K562 (cell line): ENCODE measurements around the gene CTNNBL1.

Experiments
- EZH2 ChIP-seq: IDR thresholded peaks from 2 replicates; pipeline ENCODE4 v1.6.1; 2012; ENCODE audit warnings: low read depth, mild to moderate bottlenecking, inconsistent platforms, low read length, borderline replicate concordance
- ILF3 ChIP-seq: fragments of 450-650 bp; IDR thresholded peaks from 2 replicates; pipeline ENCODE4 v1.6.1; 2018; ENCODE audit warnings: antibody characterized with exemption, mild to moderate bottlenecking, moderate library complexity, borderline replicate concordance
- NFE2 ChIP-seq: IDR thresholded peaks from 2 replicates; pipeline ENCODE4 v1.6.1; 2014; ENCODE audit warnings: antibody characterized with exemption, low read depth
- SMAD3 ChIP-seq: fragments of 450-650 bp; formaldehyde crosslinking; conservative IDR thresholded peaks from 2 replicates; pipeline ENCODE4 v1.4.0; 2020; ENCODE audit warnings: mild to moderate bottlenecking
- WHSC1 ChIP-seq: IDR thresholded peaks from one replicate; pipeline ENCODE4 v1.6.1; 2012; ENCODE audit warnings: low read length, control low read depth, inconsistent platforms
- ZNF239 ChIP-seq: fragments of 250-450 bp; sonication (Bioruptor Pico); IDR thresholded peaks from 2 replicates; pipeline ENCODE4 v1.4.0; 2020; ENCODE audit warnings: mild to moderate bottlenecking
- ZNF551 ChIP-seq: fragments of 250-450 bp; sonication (Bioruptor Pico); IDR thresholded peaks from 2 replicates; pipeline ENCODE4 v1.5.0; 2021; ENCODE audit warnings: mild to moderate bottlenecking, moderate library complexity
- ZNF695 ChIP-seq: fragments of 450-650 bp; formaldehyde crosslinking; IDR thresholded peaks from 2 replicates; pipeline ENCODE4 v1.4.0; 2020; ENCODE audit warnings: mild to moderate bottlenecking, moderate library complexity
- TF ChIP-seq, protein P1 (sequence below), 3 experiments: IDR thresholded peaks in 2 of 3; conservative IDR thresholded peaks in 1 of 3; 2 replicates each; pipeline ENCODE4 v1.5.1; 2011 to 2012; ENCODE audit warnings: low read length in 3 of 3, mild to moderate bottlenecking in 3 of 3, control low read depth in 2 of 3, improper control_type of control experiment in 1 of 3, inconsistent platforms in 1 of 3, low read depth in 1 of 3, mixed read lengths in 1 of 3, moderate library complexity in 1 of 3; ENCODE audit not compliant: insufficient read depth in 2 of 3
- TF ChIP-seq, protein P2 (sequence below), 2 experiments: fragments of 450-650 bp in 1 of 2; sonication (generic) in 1 of 2; formaldehyde crosslinking; conservative IDR thresholded peaks; 2 replicates each; pipeline versions ENCODE4 v1.4.0 to v1.8.1; 2020 to 2022; ENCODE audit warnings: mild to moderate bottlenecking in 1 of 2, missing genetic modification reagents in 1 of 2
- TF ChIP-seq, protein P3 (sequence below): fragments of 250-450 bp; sonication (Bioruptor Pico); IDR thresholded peaks from 2 replicates; pipeline ENCODE4 v1.8.0; 2021; ENCODE audit warnings: moderate library complexity, mild to moderate bottlenecking, inconsistent platforms
- TF ChIP-seq, protein P4 (sequence below): fragments of 250-450 bp; sonication (Bioruptor Pico); IDR thresholded peaks from 2 replicates; pipeline ENCODE4 v1.5.0; 2021; ENCODE audit warnings: mild to moderate bottlenecking, moderate library complexity
- TF ChIP-seq, protein P5 (sequence below): IDR thresholded peaks from 3 replicates; pipeline ENCODE4 v1.6.1; 2011; ENCODE audit warnings: borderline replicate concordance, mild to moderate bottlenecking, moderate library complexity; ENCODE audit not compliant: insufficient read length; ENCODE audit errors: extremely low read depth

DNA sequence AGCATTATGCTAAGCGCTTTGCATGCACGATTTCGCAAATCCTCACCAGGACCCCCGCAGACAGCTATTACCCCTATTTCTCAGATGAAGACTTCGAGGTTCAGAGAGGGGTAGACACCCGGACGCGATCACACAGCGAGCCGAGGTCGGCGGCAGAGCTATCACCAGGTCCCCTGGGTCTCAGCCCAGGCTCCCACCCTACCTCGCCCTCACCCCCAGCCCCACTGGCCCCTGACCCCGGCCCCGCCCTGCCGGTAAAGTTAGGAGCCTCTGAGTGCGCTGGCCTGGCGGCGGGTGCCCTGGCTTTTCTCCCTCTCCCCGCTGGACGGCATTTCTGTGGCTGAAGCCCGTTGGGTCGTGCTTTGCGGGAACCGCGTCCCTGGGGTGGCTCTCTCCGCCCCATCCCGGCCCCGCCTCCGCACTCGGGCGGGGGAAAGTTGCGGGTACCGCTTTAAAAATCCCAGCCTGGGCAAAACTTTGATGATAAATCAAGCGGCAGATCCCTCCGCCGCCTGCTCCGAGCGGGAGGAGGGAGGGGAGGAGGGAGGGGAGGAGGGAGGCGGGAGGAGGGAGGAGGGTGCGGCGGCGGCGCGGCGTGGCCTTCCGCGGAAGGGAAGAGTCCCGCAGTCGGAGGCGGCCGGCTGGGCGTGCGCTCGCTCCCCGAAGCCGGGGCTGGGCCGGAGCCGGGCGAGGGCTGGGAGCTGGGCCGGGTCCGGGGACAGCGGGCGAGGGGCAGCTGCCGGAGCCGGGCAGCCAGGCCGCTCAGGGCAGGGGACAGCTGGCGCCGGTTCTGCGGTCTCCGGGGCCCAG is 208.9 kb downstream of the CTNNBL1 start, which contains the start of gene VSTM2L:
- TF ChIP-seq, protein P1, sequence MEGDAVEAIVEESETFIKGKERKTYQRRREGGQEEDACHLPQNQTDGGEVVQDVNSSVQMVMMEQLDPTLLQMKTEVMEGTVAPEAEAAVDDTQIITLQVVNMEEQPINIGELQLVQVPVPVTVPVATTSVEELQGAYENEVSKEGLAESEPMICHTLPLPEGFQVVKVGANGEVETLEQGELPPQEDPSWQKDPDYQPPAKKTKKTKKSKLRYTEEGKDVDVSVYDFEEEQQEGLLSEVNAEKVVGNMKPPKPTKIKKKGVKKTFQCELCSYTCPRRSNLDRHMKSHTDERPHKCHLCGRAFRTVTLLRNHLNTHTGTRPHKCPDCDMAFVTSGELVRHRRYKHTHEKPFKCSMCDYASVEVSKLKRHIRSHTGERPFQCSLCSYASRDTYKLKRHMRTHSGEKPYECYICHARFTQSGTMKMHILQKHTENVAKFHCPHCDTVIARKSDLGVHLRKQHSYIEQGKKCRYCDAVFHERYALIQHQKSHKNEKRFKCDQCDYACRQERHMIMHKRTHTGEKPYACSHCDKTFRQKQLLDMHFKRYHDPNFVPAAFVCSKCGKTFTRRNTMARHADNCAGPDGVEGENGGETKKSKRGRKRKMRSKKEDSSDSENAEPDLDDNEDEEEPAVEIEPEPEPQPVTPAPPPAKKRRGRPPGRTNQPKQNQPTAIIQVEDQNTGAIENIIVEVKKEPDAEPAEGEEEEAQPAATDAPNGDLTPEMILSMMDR (IDR thresholded peaks at IDR 0.05 in 2 of 3, conservative IDR thresholded peaks at IDR 0.05 in 1 of 3; ENCODE audit: insufficient read depth in 2 of 3, low read depth in 1 of 3, low read length in 3 of 3): no peak
- TF ChIP-seq WHSC1 (no peak), NFE2 (no peak), SMAD3 (CRISPR knock-in tag) (no peak), ZNF695 (CRISPR knock-in tag) (no peak), ILF3 (no peak), EZH2 (no peak), ZNF551 (no peak), ZNF239 (CRISPR knock-in tag) (no peak)
- TF ChIP-seq, protein P2, sequence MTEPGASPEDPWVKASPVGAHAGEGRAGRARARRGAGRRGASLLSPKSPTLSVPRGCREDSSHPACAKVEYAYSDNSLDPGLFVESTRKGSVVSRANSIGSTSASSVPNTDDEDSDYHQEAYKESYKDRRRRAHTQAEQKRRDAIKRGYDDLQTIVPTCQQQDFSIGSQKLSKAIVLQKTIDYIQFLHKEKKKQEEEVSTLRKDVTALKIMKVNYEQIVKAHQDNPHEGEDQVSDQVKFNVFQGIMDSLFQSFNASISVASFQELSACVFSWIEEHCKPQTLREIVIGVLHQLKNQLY (CRISPR knock-in tag; conservative IDR thresholded peaks at IDR 0.05): no peak
- TF ChIP-seq, protein P3, sequence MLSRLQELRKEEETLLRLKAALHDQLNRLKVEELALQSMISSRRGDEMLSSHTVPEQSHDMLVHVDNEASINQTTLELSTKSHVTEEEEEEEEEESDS: no peak
- TF ChIP-seq, protein P4, sequence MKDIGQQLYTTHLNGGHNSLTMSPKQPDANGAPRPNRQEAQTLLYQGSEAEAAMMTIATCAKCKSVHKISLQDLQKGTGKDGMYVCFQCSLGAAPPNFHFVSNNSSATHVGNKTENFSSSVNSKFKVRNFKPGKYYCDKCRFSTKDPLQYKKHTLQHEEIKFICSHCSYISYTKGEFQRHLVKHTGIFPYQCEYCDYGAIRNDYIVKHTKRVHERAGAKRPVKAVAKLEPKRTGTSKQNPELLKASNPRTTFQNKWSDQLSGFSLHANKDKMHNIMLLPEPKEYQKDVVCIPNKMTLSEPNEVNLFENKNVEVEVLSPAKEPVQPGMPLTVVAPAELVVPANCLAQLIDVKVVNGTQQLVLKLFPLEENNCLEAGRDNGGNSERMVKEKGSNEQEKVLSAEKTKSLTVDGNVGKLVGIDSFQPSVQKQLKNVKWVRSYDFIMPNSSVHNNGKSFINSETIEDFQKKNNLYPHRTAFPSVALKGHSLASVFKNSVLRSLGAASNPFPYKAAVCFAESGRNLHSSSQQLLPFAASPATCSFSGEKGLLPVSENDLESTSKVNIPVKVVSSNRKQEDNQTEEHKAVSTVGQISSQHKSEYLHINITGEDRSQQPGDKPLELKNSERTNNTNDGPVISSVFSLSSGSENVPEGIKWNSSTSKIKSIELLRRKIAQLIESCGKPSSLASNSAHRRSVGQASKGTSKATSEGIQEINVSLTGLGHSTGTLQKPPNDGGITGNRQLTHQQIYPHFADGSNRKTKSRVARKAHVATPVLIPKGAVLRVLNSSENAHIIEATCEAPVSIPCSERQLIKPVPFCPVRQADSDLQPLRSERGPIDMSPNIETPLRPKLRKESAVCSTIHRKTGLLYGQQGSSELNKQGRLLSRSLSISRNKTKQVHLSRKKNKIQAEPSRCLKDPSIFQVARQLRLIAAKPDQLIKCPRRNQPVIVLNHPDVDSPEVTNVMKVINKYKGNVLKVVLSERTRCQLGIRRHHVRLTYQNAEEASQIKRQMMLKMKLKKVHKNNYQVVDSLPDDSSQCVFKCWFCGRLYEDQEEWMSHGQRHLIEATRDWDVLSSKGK (CRISPR knock-in tag): no peak
- TF ChIP-seq, protein P5, sequence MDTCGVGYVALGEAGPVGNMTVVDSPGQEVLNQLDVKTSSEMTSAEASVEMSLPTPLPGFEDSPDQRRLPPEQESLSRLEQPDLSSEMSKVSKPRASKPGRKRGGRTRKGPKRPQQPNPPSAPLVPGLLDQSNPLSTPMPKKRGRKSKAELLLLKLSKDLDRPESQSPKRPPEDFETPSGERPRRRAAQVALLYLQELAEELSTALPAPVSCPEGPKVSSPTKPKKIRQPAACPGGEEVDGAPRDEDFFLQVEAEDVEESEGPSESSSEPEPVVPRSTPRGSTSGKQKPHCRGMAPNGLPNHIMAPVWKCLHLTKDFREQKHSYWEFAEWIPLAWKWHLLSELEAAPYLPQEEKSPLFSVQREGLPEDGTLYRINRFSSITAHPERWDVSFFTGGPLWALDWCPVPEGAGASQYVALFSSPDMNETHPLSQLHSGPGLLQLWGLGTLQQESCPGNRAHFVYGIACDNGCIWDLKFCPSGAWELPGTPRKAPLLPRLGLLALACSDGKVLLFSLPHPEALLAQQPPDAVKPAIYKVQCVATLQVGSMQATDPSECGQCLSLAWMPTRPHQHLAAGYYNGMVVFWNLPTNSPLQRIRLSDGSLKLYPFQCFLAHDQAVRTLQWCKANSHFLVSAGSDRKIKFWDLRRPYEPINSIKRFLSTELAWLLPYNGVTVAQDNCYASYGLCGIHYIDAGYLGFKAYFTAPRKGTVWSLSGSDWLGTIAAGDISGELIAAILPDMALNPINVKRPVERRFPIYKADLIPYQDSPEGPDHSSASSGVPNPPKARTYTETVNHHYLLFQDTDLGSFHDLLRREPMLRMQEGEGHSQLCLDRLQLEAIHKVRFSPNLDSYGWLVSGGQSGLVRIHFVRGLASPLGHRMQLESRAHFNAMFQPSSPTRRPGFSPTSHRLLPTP: no peak
